Hepatocyte (in vitro differentiated cells): ENCODE data around the gene RHOT2. TPM values are rescaled to one million over a fixed set of nuclear protein-coding genes. Genes with fewer than 3 reads are reported as not detected.

ENCODE experiments used
- DNase-seq: peaks from one replicate; pipeline ENCODE4 v3.0.0-alpha.2; 2016; ENCODE audit warnings: low spot score
- H2AFZ ChIP-seq: fragments of 200-600 bp; sonication (generic); 2 replicates; pipeline ENCODE4 v1.6.0; 2016; ENCODE audit warnings: antibody characterized with exemption, mild to moderate bottlenecking
- H3K27ac ChIP-seq: fragments of 200-600 bp; sonication (generic); 2 replicates; pipeline ENCODE4 v1.5.1; 2016; ENCODE audit warnings: mild to moderate bottlenecking
- H3K27me3 ChIP-seq: fragments of 200-600 bp; sonication (generic); 2 replicates; pipeline ENCODE4 v1.6.1; 2016
- H3K36me3 ChIP-seq: fragments of 200-600 bp; sonication (generic); replicated peaks from 2 replicates; pipeline ENCODE4 v1.5.1; 2016; ENCODE audit warnings: low read depth; ENCODE audit not compliant: insufficient read depth
- H3K4me1 ChIP-seq: fragments of 200-600 bp; sonication (generic); 2 replicates; pipeline ENCODE4 v1.5.1; 2016; ENCODE audit warnings: mild to moderate bottlenecking, moderate library complexity; ENCODE audit not compliant: insufficient read depth
- H3K4me2 ChIP-seq: fragments of 200-600 bp; sonication (generic); 2 replicates; pipeline ENCODE4 v1.6.0; 2016
- H3K4me3 ChIP-seq: fragments of 200-600 bp; sonication (generic); 2 replicates; pipeline ENCODE4 v1.5.1; 2016; ENCODE audit warnings: mild to moderate bottlenecking
- H3K79me2 ChIP-seq: fragments of 200-600 bp; sonication (generic); 2 replicates; pipeline ENCODE4 v1.6.0; 2017; ENCODE audit warnings: mild to moderate bottlenecking
- H3K9me2 ChIP-seq: fragments of 200-600 bp; sonication (generic); replicated peaks from 2 replicates; pipeline ENCODE4 v1.6.0; 2017; ENCODE audit warnings: mild to moderate bottlenecking; ENCODE audit not compliant: insufficient read depth
- H3K9me3 ChIP-seq: fragments of 200-600 bp; sonication (generic); 2 replicates; pipeline ENCODE4 v1.5.1; 2016; ENCODE audit warnings: low read depth, mild to moderate bottlenecking
- H4K20me1 ChIP-seq: fragments of 200-600 bp; sonication (generic); 2 replicates; pipeline ENCODE4 v1.6.0; 2016; ENCODE audit warnings: mild to moderate bottlenecking; ENCODE audit not compliant: insufficient read depth, poor library complexity, severe bottlenecking
- EZH2 ChIP-seq: fragments of 200-600 bp; sonication (generic); IDR thresholded peaks from 2 replicates; pipeline ENCODE4 v1.6.1; 2016; ENCODE audit warnings: antibody characterized with exemption, mild to moderate bottlenecking, borderline replicate concordance
- EZH2phosphoT487 ChIP-seq: fragments of 200-600 bp; sonication (generic); IDR thresholded peaks from one replicate; pipeline ENCODE4 v1.6.1; 2018; ENCODE audit warnings: antibody characterized with exemption, mild to moderate bottlenecking, low read depth, moderate library complexity; ENCODE audit not compliant: unreplicated experiment, severe bottlenecking
- WGBS: methylation state at CpG from one replicate; pipeline ENCODE4 v1.1.6; 2016; ENCODE audit warnings: low lambda C conversion rate; ENCODE audit errors: missing lambda C conversion rate; 5-methylcytosine and 5-hydroxymethylcytosine counted together
- polyA plus RNA-seq: library from polyadenylated mRNA; unstranded; fragments of >200 nt; fragmentation: Nextera tagmentation; extraction: Ambion mirVana; gene quantifications from 2 replicates; pipeline ENCODE4 v1.2.1, GENCODE V29; 2016
- total RNA-seq: library from RNA; depleted of rRNA; stranded (reverse); fragments of >200 nt; gene quantifications from 2 replicates; pipeline ENCODE4 v1.2.3, GENCODE V29; 2014
- TF ChIP-seq, protein P1 (sequence below): fragments of 200-600 bp; sonication (generic); IDR thresholded peaks from 2 replicates; pipeline ENCODE4 v1.5.1; 2016; ENCODE audit warnings: antibody characterized with exemption, mild to moderate bottlenecking; ENCODE audit not compliant: poor library complexity

RHOT2 gene
- total and polyA plus RNA-seq, 2 experiments from 2014 or later: 63.2 to 158 TPM

DNA sequence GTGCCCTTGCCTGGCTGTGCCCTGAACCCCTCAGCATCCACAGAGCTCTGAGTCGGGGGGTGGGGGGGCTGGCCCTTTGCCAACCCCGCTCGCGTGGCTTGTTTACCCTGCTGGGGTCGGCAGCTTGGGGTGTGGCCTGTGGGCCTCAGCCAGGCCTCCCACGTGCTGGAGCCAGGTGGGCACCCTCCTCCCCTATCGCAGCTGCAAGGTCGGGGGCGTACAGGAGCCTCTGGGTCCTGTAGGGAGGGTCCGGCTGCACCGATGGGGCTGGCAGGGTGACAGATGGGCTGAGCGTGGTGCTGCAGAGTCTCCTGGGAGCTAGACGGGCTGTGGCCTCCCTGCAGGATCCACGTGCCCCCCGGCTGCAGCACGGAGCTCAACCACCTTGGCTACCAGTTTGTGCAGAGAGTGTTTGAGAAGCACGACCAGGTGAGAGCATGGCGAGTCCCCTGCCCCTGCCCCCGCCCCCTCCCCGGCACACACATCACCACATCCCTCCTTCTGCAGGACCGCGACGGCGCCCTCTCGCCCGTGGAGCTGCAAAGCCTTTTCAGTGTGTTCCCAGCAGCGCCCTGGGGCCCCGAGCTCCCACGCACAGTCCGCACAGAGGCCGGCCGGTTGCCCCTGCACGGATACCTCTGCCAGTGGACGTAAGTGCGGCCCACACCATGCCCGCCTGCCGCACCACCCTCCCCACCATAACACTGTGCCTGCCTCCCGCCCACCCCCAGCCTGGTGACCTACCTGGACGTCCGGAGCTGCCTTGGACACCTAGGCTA lies 3.6 kb downstream of the RHOT2 start:
- H3K27me3 ChIP-seq: no peaks in the 10 kb centered on the region
- TF ChIP-seq EZH2phosphoT487: no peak
- WGBS: 96% methylated on average over 25 of the region's 40 CpGs
- H3K79me2 ChIP-seq: peaks cover 23% of the 10 kb centered on the region
- no peaks in the 10 kb centered on the region for H3K9me2 ChIP-seq
- no peak overlapping the region for H2AFZ ChIP-seq
- H3K27ac ChIP-seq: no peak overlapping the region
- no peaks in the 10 kb centered on the region for H3K9me3 ChIP-seq
- H4K20me1 ChIP-seq: no peaks in the 10 kb centered on the region
- no peaks in the 10 kb centered on the region for H3K36me3 ChIP-seq
- no peak overlapping the region for H3K4me2 ChIP-seq
- peaks cover 18% of the 10 kb centered on the region for H3K4me1 ChIP-seq
- no peak overlapping the region for H3K4me3 ChIP-seq
- no peak for DNase-seq

GRCh38 chr16:672371-672770 lies 4.4 kb downstream of the RHOT2 start:
- Histone ChIP-seq H3K27me3 (no peaks in the 10 kb centered on the region), H3K79me2 (peaks cover 23% of the 10 kb centered on the region), H3K4me2 (no peak overlapping the region), H3K4me3 (no peak overlapping the region), H2AFZ (no peak overlapping the region), H3K4me1 (peaks cover 18% of the 10 kb centered on the region), H3K27ac (no peak overlapping the region), H3K9me3 (no peaks in the 10 kb centered on the region), H3K36me3 (no peaks in the 10 kb centered on the region), H3K9me2 (no peaks in the 10 kb centered on the region), H4K20me1 (no peaks in the 10 kb centered on the region)
- 97% methylated on average over 19 of the region's 19 CpGs for WGBS
- TF ChIP-seq EZH2: no peak
- DNase-seq: no peak

DNA sequence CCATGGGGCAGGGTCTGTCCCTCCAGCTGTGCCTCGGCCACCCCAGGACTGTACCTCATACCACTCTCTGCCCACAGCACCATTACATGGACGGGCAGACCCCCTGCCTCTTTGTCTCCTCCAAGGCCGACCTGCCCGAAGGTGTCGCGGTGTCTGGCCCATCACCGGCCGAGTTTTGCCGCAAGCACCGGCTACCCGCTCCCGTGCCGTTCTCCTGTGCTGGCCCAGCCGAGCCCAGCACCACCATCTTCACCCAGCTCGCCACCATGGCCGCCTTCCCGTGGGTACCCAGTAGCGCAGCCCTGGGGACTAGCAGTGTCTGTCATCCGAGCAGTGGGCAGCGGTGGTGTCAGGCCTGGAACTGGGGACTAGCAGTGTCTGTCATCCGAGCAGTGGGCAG lies 4.9 kb downstream of the RHOT2 start:
- TF ChIP-seq EZH2: no peak
- no peak for TF ChIP-seq EZH2phosphoT487
- TF ChIP-seq, protein P1, sequence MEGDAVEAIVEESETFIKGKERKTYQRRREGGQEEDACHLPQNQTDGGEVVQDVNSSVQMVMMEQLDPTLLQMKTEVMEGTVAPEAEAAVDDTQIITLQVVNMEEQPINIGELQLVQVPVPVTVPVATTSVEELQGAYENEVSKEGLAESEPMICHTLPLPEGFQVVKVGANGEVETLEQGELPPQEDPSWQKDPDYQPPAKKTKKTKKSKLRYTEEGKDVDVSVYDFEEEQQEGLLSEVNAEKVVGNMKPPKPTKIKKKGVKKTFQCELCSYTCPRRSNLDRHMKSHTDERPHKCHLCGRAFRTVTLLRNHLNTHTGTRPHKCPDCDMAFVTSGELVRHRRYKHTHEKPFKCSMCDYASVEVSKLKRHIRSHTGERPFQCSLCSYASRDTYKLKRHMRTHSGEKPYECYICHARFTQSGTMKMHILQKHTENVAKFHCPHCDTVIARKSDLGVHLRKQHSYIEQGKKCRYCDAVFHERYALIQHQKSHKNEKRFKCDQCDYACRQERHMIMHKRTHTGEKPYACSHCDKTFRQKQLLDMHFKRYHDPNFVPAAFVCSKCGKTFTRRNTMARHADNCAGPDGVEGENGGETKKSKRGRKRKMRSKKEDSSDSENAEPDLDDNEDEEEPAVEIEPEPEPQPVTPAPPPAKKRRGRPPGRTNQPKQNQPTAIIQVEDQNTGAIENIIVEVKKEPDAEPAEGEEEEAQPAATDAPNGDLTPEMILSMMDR: no peak
- no peaks in the 10 kb centered on the region for H3K9me3 ChIP-seq
- no peaks in the 10 kb centered on the region for H4K20me1 ChIP-seq
- no peaks in the 10 kb centered on the region for H3K27me3 ChIP-seq
- no peaks in the 10 kb centered on the region for H3K9me2 ChIP-seq
- peaks cover 14% of the 10 kb centered on the region for H3K4me1 ChIP-seq
- DNase-seq: no peak
- 94% methylated on average over 21 of the region's 21 CpGs for WGBS
- H3K4me2 ChIP-seq: no peak overlapping the region
- H3K4me3 ChIP-seq: no peak overlapping the region
- H3K36me3 ChIP-seq: no peaks in the 10 kb centered on the region
- H3K27ac ChIP-seq: no peak overlapping the region
- H2AFZ ChIP-seq: no peak overlapping the region
- peaks cover 23% of the 10 kb centered on the region for H3K79me2 ChIP-seq

DNA sequence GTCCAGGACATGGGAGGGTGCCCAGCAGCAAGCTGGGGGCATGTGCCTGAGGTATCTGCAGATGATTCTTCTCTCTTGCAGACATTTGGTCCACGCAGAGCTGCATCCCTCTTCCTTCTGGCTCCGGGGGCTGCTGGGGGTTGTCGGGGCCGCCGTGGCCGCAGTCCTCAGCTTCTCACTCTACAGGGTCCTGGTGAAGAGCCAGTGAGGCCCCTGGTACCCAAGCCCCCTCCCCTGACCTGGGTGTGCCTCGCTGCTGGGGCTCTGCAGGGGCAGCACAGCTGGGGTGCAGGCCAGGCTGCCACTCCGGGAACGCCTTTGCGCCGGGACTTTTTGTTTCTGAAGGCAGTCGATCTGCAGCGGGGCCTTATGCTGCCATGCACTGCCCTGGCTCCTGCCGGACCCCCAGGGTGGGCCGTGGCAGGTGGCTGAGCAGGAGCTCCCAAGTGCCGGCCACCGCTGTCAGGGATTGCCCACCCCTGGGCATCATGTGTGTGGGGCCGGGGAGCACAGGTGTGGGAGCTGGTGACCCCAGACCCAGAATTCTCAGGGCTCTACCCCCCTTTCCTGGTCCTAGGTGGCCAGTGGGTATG lies 5.6 kb downstream of the RHOT2 start:
- Histone ChIP-seq H4K20me1 (no peaks in the 10 kb centered on the region), H3K9me3 (no peaks in the 10 kb centered on the region), H3K4me1 (peaks cover 14% of the 10 kb centered on the region), H3K27ac (no peak overlapping the region), H3K27me3 (no peaks in the 10 kb centered on the region), H3K36me3 (no peaks in the 10 kb centered on the region), H3K4me3 (no peak overlapping the region), H3K9me2 (no peaks in the 10 kb centered on the region), H3K4me2 (no peak overlapping the region), H2AFZ (no peak overlapping the region), H3K79me2 (peaks cover 17% of the 10 kb centered on the region)
- WGBS: 96% methylated on average over 12 of the region's 18 CpGs
- DNase-seq: no peak
- no peak for TF ChIP-seq EZH2phosphoT487
- no peak for TF ChIP-seq EZH2
- TF ChIP-seq, protein P1: no peak
